ENCODE results near the gene APOBEC3H. TPM values are rescaled to one million over a fixed set of nuclear protein-coding genes. Genes with fewer than 3 reads are reported as not detected.

APOBEC3H gene
- total RNA-seq, 1 experiment from 2014 or later, result 0.87 TPM

GRCh38 chr22:39123751-39124581 lies 26.9 kb downstream of the APOBEC3H start:
- no peaks in the 10 kb centered on the region for H3K36me3 ChIP-seq (ENCODE audit: low read depth, low read length)
- no peaks in the 10 kb centered on the region for H3K9me2 ChIP-seq (replicated peaks; ENCODE audit: low read length)
- H3K4me1 ChIP-seq (ENCODE audit: insufficient read depth, low read length), result no peaks in the 10 kb centered on the region; the same call in 1 of the 2 replicates
- TF ChIP-seq CTCF (conservative IDR thresholded peaks at IDR 0.05; ENCODE audit: low read depth, low read length) (no peak), EZH2 (IDR thresholded peaks at IDR 0.05; ENCODE audit: low read length, unreplicated experiment) (no peak), EZH2phosphoT487 (IDR thresholded peaks at IDR 0.05; ENCODE audit: borderline replicate concordance, low read length) (no peak)
- H3F3A ChIP-seq (ENCODE audit: low read length, unreplicated experiment), result no peaks in the 10 kb centered on the region
- intact Hi-C loops (cut with micrococcal nuclease), result no loop called here
- H2AFZ ChIP-seq (ENCODE audit: low read length), result no peak overlapping the region
- no peaks in the 10 kb centered on the region for H3K9me3 ChIP-seq (ENCODE audit: low read length)
- no peaks in the 10 kb centered on the region for H3K27me3 ChIP-seq (ENCODE audit: low read length)
- ATAC-seq, result no peak
- ChIA-PET POLR2A (ENCODE audit: unreplicated experiment) (no interaction called here), CTCF (interaction anchor here (0.6 kb wide), 1 partner anchor 12 kb away, joined by 4 read pairs; no protein-coding TSS in a partner anchor)
- no TSS peak for BruUV-seq (replicated peaks)
- H3K27ac ChIP-seq (ENCODE audit: low read length), result no peak overlapping the region
- H3K4me3 ChIP-seq (ENCODE audit: low read length), result no peak overlapping the region
- H3K79me2 ChIP-seq (ENCODE audit: low read length), result no peaks in the 10 kb centered on the region
- no peak overlapping the region for H3K4me2 ChIP-seq (ENCODE audit: low read length)
- no peak for DNase-seq
- H3K9ac ChIP-seq (ENCODE audit: low read length), result no peak overlapping the region
- H4K20me1 ChIP-seq (ENCODE audit: low read length), result no peaks in the 10 kb centered on the region

GRCh38 chr22:39125622-39126021 lies 28.6 kb downstream of the APOBEC3H start:
- no peaks in the 10 kb centered on the region for H4K20me1 ChIP-seq (ENCODE audit: low read length)
- no peaks in the 10 kb centered on the region for H3K79me2 ChIP-seq (ENCODE audit: low read length)
- no peaks in the 10 kb centered on the region; the same call in 1 of the 2 replicates for H3K4me1 ChIP-seq (ENCODE audit: insufficient read depth, low read length)
- CTCF ChIA-PET, result no interaction called here
- H3K27ac ChIP-seq (ENCODE audit: low read length), result no peak overlapping the region
- intact Hi-C loops (cut with micrococcal nuclease), result no loop called here
- BruUV-seq (replicated peaks), result no TSS peak
- ATAC-seq, result no peak
- TF ChIP-seq CTCF (conservative IDR thresholded peaks at IDR 0.05; ENCODE audit: low read depth, low read length) (no peak), EZH2 (IDR thresholded peaks at IDR 0.05; ENCODE audit: low read length, unreplicated experiment) (no peak), EZH2phosphoT487 (IDR thresholded peaks at IDR 0.05; ENCODE audit: borderline replicate concordance, low read length) (no peak)
- no peaks in the 10 kb centered on the region for H3K9me3 ChIP-seq (ENCODE audit: low read length)
- H3K36me3 ChIP-seq (ENCODE audit: low read depth, low read length), result no peaks in the 10 kb centered on the region
- no peaks in the 10 kb centered on the region for H3F3A ChIP-seq (ENCODE audit: low read length, unreplicated experiment)
- no peak overlapping the region for H2AFZ ChIP-seq (ENCODE audit: low read length)
- no peak overlapping the region for H3K4me3 ChIP-seq (ENCODE audit: low read length)
- no peak overlapping the region for H3K9ac ChIP-seq (ENCODE audit: low read length)
- H3K9me2 ChIP-seq (replicated peaks; ENCODE audit: low read length), result no peaks in the 10 kb centered on the region
- no peaks in the 10 kb centered on the region for H3K27me3 ChIP-seq (ENCODE audit: low read length)
- no peak for DNase-seq
- no peak overlapping the region for H3K4me2 ChIP-seq (ENCODE audit: low read length)
- POLR2A ChIA-PET (ENCODE audit: unreplicated experiment), result no interaction called here

GRCh38 chr22:39128508-39128907 lies 31.5 kb downstream of the APOBEC3H start:
- POLR2A ChIA-PET (ENCODE audit: unreplicated experiment), result no interaction called here

More at GRCh38 chr22:39128508-39128907, 31.5 kb downstream of the APOBEC3H start:
- CTCF ChIA-PET, result no interaction called here
- H3K9me2 ChIP-seq (replicated peaks; ENCODE audit: low read length), result no peaks in the 10 kb centered on the region
- no peak overlapping the region for H2AFZ ChIP-seq (ENCODE audit: low read length)
- H3K4me2 ChIP-seq (ENCODE audit: low read length), result no peak overlapping the region
- no peaks in the 10 kb centered on the region for H4K20me1 ChIP-seq (ENCODE audit: low read length)
- H3K4me3 ChIP-seq (ENCODE audit: low read length), result no peak overlapping the region
- no peaks in the 10 kb centered on the region for H3K9me3 ChIP-seq (ENCODE audit: low read length)
- no peaks in the 10 kb centered on the region for H3F3A ChIP-seq (ENCODE audit: low read length, unreplicated experiment)
- DNase-seq (no peak), ATAC-seq (no peak)
- H3K36me3 ChIP-seq (ENCODE audit: low read depth, low read length), result no peaks in the 10 kb centered on the region
- intact Hi-C loops (cut with micrococcal nuclease), result no loop called here
- no peaks in the 10 kb centered on the region for H3K4me1 ChIP-seq (ENCODE audit: insufficient read depth, low read length)
- H3K79me2 ChIP-seq (ENCODE audit: low read length), result no peaks in the 10 kb centered on the region
- no TSS peak for BruUV-seq (replicated peaks)
- TF ChIP-seq EZH2phosphoT487 (IDR thresholded peaks at IDR 0.05; ENCODE audit: borderline replicate concordance, low read length) (no peak), CTCF (conservative IDR thresholded peaks at IDR 0.05; ENCODE audit: low read depth, low read length) (no peak), EZH2 (IDR thresholded peaks at IDR 0.05; ENCODE audit: low read length, unreplicated experiment) (no peak)
- no peak overlapping the region for H3K27ac ChIP-seq (ENCODE audit: low read length)
- no peak overlapping the region for H3K9ac ChIP-seq (ENCODE audit: low read length)
- H3K27me3 ChIP-seq (ENCODE audit: low read length), result no peaks in the 10 kb centered on the region

All from PC-3 (cell line).